DMS114 treated with DMSO at 0.1 percent for 48 hours (cell line): ENCODE measurements around the gene SIRT3.
"Not testable (repeated sequence)": the region's sequence is repeated elsewhere in the genome, so short reads cannot be mapped to it uniquely, and the experiment has no call there.

Experiments used
- DNase-seq: peaks from one replicate; lab custom pipeline; 2025; ENCODE audit not compliant: unreplicated experiment; lab: John Stamatoyannopoulos, UW

SIRT3 gene

DNA sequence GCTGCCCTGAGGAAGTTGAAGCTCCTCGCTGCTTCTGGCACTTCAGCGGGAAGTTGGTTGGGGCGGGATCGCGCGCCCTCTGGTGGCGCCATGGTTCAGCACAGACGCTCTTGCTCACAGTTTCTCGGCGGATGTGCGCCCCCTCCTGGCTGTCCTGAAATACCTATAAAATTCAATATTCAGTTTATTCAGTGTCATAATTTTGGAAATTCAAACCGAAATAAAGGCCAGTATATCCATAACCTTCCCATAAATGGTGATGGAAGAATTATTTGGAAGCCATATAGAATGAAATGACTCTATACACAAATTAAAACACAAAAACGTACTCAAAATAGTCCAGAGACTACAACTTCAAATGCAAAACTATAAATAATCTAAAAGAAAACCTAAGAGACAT is 55.9 kb downstream of the SIRT3 start:
- not testable (repeated sequence) for DNase-seq
